Smooth muscle cell (in vitro differentiated cells): ENCODE results near the gene SELL. TPM values are rescaled to one million over a fixed set of nuclear protein-coding genes. Genes with fewer than 3 reads are reported as not detected.
A peak's percentile ranks its signal among the peaks of the same experiment; 100 is the strongest.

Experiments
- DNase-seq: peaks from one replicate; lab custom pipeline; 2025; ENCODE audit not compliant: unreplicated experiment; lab: John Stamatoyannopoulos, UW
- H2AFZ ChIP-seq: fragments of 200-600 bp; sonication (generic); 2 replicates; pipeline ENCODE4 v1.6.0; 2016; ENCODE audit warnings: antibody characterized with exemption, low read depth, mild to moderate bottlenecking
- H3F3A ChIP-seq: fragments of 200-600 bp; sonication (generic); 2 replicates; pipeline ENCODE4 v1.6.0; 2017; ENCODE audit warnings: antibody characterized with exemption, low read depth
- H3K27ac ChIP-seq: fragments of 200-600 bp; sonication (generic); 2 replicates; pipeline ENCODE4 v1.5.1; 2016; ENCODE audit warnings: low read depth, mild to moderate bottlenecking
- H3K27me3 ChIP-seq: fragments of 200-600 bp; sonication (generic); 2 replicates; pipeline ENCODE4 v1.6.1; 2016; ENCODE audit warnings: low read depth, mild to moderate bottlenecking
- H3K36me3 ChIP-seq: fragments of 200-600 bp; sonication (generic); 2 replicates; pipeline ENCODE4 v1.5.1; 2016; ENCODE audit warnings: low read depth
- H3K4me1 ChIP-seq: fragments of 200-600 bp; sonication (generic); 2 replicates; pipeline ENCODE4 v1.5.1; 2016; ENCODE audit warnings: low read depth
- H3K4me2 ChIP-seq: fragments of 200-600 bp; sonication (generic); 2 replicates; pipeline ENCODE4 v1.6.0; 2016; ENCODE audit warnings: mild to moderate bottlenecking
- H3K4me3 ChIP-seq: fragments of 200-600 bp; sonication (generic); 2 replicates; pipeline ENCODE4 v1.5.1; 2016; ENCODE audit warnings: mild to moderate bottlenecking
- H3K79me2 ChIP-seq: fragments of 200-600 bp; sonication (generic); 2 replicates; pipeline ENCODE4 v1.6.0; 2016; ENCODE audit warnings: low read depth, mild to moderate bottlenecking
- H3K9ac ChIP-seq: fragments of 200-600 bp; sonication (generic); 2 replicates; pipeline ENCODE4 v1.6.0; 2016; ENCODE audit warnings: low read depth
- H3K9me3 ChIP-seq: fragments of 200-600 bp; sonication (generic); replicated peaks from 2 replicates; pipeline ENCODE4 v1.5.1; 2016; ENCODE audit warnings: low read depth
- H4K20me1 ChIP-seq: fragments of 200-600 bp; sonication (generic); 2 replicates; pipeline ENCODE4 v1.6.0; 2016; ENCODE audit warnings: low read depth
- WGBS: methylation state at CpG from one replicate; pipeline ENCODE4 v1.1.7; 2016; ENCODE audit warnings: low lambda C conversion rate; 5-methylcytosine and 5-hydroxymethylcytosine counted together
- polyA plus RNA-seq: library from polyadenylated mRNA; unstranded; fragments of >200 nt; fragmentation: Nextera tagmentation; extraction: Ambion mirVana; gene quantifications from 2 replicates; pipeline ENCODE4 v1.2.1, GENCODE V29; 2016
- total RNA-seq: library from RNA; depleted of rRNA; stranded (reverse); fragments of >200 nt; gene quantifications from 2 replicates; pipeline ENCODE4 v1.2.3, GENCODE V29; 2014
- TF ChIP-seq, protein P1 (sequence below): fragments of 200-600 bp; sonication (generic); IDR thresholded peaks from 2 replicates; pipeline ENCODE4 v1.5.1; 2017; ENCODE audit warnings: borderline replicate concordance, mild to moderate bottlenecking, antibody characterized with exemption; ENCODE audit not compliant: insufficient read depth, poor library complexity, severe bottlenecking

SELL gene
- total and polyA plus RNA-seq, 2 experiments from 2014 or later, result 0.41 to 1.4 TPM

- H3K4me1 ChIP-seq, result peaks cover 12% of the 10 kb centered on the region
- DNase-seq, result no peak
- H3K4me3 ChIP-seq, result no peak overlapping the region
- no peaks in the 10 kb centered on the region for H3K9me3 ChIP-seq
- H3F3A ChIP-seq, result peaks cover 12% of the 10 kb centered on the region
- TF ChIP-seq, protein P1, sequence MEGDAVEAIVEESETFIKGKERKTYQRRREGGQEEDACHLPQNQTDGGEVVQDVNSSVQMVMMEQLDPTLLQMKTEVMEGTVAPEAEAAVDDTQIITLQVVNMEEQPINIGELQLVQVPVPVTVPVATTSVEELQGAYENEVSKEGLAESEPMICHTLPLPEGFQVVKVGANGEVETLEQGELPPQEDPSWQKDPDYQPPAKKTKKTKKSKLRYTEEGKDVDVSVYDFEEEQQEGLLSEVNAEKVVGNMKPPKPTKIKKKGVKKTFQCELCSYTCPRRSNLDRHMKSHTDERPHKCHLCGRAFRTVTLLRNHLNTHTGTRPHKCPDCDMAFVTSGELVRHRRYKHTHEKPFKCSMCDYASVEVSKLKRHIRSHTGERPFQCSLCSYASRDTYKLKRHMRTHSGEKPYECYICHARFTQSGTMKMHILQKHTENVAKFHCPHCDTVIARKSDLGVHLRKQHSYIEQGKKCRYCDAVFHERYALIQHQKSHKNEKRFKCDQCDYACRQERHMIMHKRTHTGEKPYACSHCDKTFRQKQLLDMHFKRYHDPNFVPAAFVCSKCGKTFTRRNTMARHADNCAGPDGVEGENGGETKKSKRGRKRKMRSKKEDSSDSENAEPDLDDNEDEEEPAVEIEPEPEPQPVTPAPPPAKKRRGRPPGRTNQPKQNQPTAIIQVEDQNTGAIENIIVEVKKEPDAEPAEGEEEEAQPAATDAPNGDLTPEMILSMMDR, result no peak
- peak overlapping the region; percentile 61 for H3K27ac ChIP-seq
- H3K27me3 ChIP-seq, result no peaks in the 10 kb centered on the region
- H2AFZ ChIP-seq, result no peak overlapping the region
- H3K79me2 ChIP-seq, result no peaks in the 10 kb centered on the region
- H3K4me2 ChIP-seq, result peak overlapping the region; percentile 68
- no peaks in the 10 kb centered on the region for H3K36me3 ChIP-seq
- WGBS, result 49% methylated on average over 6 of the region's 6 CpGs
- H4K20me1 ChIP-seq, result no peaks in the 10 kb centered on the region
- no peak overlapping the region for H3K9ac ChIP-seq
Observed at GRCh38 chr1:169741666-169742394, 30.4 kb upstream of the SELL start.

DNA sequence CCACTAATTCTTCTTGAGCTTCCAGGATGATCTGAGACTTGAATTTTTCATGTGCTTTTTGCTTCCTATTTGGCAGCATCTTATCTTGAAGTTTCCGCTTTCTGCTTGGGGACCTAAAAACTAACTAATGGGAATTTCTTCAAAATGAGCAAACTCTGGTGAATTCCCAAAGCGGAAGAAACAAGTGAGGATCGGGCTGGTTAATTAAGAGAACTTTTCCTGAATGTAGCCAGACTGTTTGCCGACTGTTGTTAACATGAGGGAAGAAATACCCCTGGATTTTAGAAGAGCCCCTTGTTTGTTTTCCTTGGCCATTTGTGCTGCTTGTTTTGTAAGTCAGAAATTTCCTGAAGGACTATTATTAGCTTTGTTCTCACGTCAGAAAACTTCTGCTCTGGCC is 28.6 kb upstream of the SELL start:
- Histone ChIP-seq H3K4me3 (no peak overlapping the region), H3K27me3 (no peaks in the 10 kb centered on the region), H3K27ac (peak overlapping the region; percentile 37), H3K79me2 (no peaks in the 10 kb centered on the region), H3K4me1 (peaks cover 3% of the 10 kb centered on the region), H3K9ac (no peak overlapping the region), H2AFZ (peak overlapping the region; percentile 30), H3F3A (no peaks in the 10 kb centered on the region), H3K4me2 (peak overlapping the region; percentile 68), H3K9me3 (no peaks in the 10 kb centered on the region), H4K20me1 (no peaks in the 10 kb centered on the region), H3K36me3 (no peaks in the 10 kb centered on the region)
- DNase-seq, result no peak
- WGBS, result 34% methylated on average over 5 of the region's 5 CpGs
- TF ChIP-seq, protein P1, result no peak

DNA sequence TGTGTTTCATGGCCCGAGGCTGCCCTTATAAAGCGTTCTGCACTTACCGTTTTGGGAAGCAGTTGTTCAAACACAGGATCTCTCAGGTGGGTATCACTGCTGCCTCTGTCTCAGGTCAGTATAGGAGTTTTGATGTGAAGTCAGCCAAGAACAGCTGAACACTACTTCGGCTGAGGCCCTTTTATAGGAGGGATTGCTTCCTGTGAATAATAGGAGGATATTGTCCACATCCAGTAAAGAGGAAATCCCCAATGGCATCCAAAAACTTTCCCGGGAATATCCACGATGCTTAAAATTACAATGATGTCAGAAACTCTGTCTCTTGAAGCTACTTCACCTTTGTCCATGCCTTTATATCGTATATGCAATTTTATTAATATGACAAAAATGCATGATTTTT is 22.5 kb upstream of the SELL start, which contains the start of gene SELE:
SELE (minus strand) TSS at position 156 of the 400 bp plus-strand sequence. CDS start 467 bp downstream, outside the sequence.
- Histone ChIP-seq H3K4me3 (no peak within 1 kb of the TSS), H3K9me3 (no peaks in the 10 kb centered on the region), H3F3A (no peaks in the 10 kb centered on the region), H2AFZ (no peak within 1 kb of the TSS), H3K27me3 (no peaks in the 10 kb centered on the region), H4K20me1 (no peaks in the 10 kb centered on the region), H3K9ac (no peak within 1 kb of the TSS), H3K4me1 (no peaks in the 10 kb centered on the region), H3K27ac (no peak within 1 kb of the TSS), H3K79me2 (no peaks in the 10 kb centered on the region), H3K4me2 (no peak within 1 kb of the TSS), H3K36me3 (no peaks in the 10 kb centered on the region)
- WGBS, result 77% methylated on average over 7 of the region's 7 CpGs
- DNase-seq, result no peak
- TF ChIP-seq, protein P1, result no peak

DNA sequence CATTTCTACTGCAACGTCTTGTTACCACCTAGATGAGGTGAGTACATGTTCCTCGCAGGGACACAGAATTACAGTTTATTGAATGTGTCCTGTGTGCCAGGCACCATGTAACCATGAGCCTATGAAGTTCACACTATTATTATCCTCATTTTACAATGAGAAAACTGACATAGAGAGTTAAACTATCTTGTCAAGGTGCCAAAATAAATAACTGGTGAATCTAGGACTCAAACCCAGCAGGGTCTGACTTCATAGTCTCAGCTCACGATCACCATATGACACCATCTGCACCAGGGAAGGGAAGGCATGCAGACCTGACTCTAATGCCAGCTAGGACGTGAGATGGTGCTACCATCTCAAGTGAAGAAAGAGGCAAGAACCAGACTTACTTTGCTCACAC is 20.0 kb upstream of the SELL start:
- H3K79me2 ChIP-seq, result no peaks in the 10 kb centered on the region
- no peaks in the 10 kb centered on the region for H4K20me1 ChIP-seq
- H3K27me3 ChIP-seq, result no peaks in the 10 kb centered on the region
- no peaks in the 10 kb centered on the region for H3F3A ChIP-seq
- WGBS, result 85% methylated on average over 4 of the region's 4 CpGs
- no peak for DNase-seq
- H3K4me3 ChIP-seq, result no peak overlapping the region
- H3K27ac ChIP-seq, result no peak overlapping the region
- H3K36me3 ChIP-seq, result no peaks in the 10 kb centered on the region
- H2AFZ ChIP-seq, result no peak overlapping the region
- no peaks in the 10 kb centered on the region for H3K4me1 ChIP-seq
- H3K4me2 ChIP-seq, result no peak overlapping the region
- no peaks in the 10 kb centered on the region for H3K9me3 ChIP-seq
- TF ChIP-seq, protein P1, result no peak
- no peak overlapping the region for H3K9ac ChIP-seq
